Prostate gland (tissue), 2 donors: ENCODE measurements around the gene RPL12.

Experiments
- POLR2A ChIP-seq: fragments of 450-650 bp; IDR thresholded peaks from one replicate; pipeline ENCODE4 v1.6.1; 2016; ENCODE audit warnings: antibody characterized with exemption, mild to moderate bottlenecking
- TF ChIP-seq, protein P1 (sequence below), 4 experiments: fragments of 200-600 bp in 2 of 4; fragments of 450-650 bp in 2 of 4; sonication (generic) in 2 of 4; IDR thresholded peaks; 1 replicate in 3 of 4; 2 replicates in 1 of 4; pipeline ENCODE4 v1.5.1; 2016 to 2019; ENCODE audit warnings: antibody characterized with exemption in 4 of 4, mild to moderate bottlenecking in 2 of 4, moderate library complexity in 2 of 4

DNA sequence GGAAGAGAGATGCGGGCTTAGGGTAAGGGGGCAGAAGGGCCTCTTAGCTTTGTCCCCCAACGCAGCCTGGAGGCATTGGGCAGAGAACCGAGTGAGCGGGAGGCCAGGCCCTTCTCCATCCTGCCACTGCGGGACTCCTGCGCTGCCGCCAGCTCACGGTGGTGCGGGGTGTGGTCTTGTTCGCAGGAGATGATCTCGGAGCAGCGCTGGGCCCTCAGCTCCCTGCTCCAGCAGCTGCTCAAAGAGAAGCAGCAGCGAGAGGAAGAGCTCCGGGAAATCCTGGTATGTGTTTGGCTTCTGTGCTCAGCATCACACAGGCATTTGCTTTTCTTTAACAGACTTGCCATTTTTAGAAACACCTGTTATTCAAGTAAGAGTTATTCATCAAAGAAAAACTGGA, 41.4 kb upstream of the RPL12 start:
- TF ChIP-seq, protein P1, sequence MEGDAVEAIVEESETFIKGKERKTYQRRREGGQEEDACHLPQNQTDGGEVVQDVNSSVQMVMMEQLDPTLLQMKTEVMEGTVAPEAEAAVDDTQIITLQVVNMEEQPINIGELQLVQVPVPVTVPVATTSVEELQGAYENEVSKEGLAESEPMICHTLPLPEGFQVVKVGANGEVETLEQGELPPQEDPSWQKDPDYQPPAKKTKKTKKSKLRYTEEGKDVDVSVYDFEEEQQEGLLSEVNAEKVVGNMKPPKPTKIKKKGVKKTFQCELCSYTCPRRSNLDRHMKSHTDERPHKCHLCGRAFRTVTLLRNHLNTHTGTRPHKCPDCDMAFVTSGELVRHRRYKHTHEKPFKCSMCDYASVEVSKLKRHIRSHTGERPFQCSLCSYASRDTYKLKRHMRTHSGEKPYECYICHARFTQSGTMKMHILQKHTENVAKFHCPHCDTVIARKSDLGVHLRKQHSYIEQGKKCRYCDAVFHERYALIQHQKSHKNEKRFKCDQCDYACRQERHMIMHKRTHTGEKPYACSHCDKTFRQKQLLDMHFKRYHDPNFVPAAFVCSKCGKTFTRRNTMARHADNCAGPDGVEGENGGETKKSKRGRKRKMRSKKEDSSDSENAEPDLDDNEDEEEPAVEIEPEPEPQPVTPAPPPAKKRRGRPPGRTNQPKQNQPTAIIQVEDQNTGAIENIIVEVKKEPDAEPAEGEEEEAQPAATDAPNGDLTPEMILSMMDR (IDR thresholded peaks at IDR 0.05) = no peak
- no peak for TF ChIP-seq POLR2A
